Measurements from ENCODE around the gene ZMYND15.

DNA sequence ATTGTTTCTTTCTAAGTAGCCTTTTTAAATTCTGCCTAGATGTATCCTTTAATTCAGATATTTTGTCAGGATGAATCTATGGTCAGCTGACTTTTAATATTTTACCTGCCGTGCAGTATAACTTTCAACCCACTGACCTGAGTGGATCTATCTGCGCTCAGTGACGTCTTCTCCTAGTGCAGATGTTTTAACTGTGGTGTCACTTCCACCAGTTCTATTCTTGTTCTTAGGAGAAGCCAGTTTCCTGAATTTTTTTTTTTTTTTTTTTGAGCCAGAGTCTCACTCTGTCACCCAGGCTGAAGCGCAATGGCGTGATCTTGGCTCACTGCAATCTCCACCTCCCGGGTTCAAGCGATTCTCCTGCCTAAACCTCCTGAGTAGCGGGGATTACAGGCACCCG, 27.1 kb downstream of the ZMYND15 start:
- TF ChIP-seq, protein P1, sequence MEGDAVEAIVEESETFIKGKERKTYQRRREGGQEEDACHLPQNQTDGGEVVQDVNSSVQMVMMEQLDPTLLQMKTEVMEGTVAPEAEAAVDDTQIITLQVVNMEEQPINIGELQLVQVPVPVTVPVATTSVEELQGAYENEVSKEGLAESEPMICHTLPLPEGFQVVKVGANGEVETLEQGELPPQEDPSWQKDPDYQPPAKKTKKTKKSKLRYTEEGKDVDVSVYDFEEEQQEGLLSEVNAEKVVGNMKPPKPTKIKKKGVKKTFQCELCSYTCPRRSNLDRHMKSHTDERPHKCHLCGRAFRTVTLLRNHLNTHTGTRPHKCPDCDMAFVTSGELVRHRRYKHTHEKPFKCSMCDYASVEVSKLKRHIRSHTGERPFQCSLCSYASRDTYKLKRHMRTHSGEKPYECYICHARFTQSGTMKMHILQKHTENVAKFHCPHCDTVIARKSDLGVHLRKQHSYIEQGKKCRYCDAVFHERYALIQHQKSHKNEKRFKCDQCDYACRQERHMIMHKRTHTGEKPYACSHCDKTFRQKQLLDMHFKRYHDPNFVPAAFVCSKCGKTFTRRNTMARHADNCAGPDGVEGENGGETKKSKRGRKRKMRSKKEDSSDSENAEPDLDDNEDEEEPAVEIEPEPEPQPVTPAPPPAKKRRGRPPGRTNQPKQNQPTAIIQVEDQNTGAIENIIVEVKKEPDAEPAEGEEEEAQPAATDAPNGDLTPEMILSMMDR (conservative IDR thresholded peaks at IDR 0.05; ENCODE audit: low read depth, low read length), result no peak
- TF ChIP-seq POLR2A (IDR thresholded peaks at IDR 0.05; ENCODE audit: low read depth, low read length) (no peak), MAZ (IDR thresholded peaks at IDR 0.05; ENCODE audit: borderline replicate concordance, low read depth, low read length) (no peak), MAFK (IDR thresholded peaks at IDR 0.05; ENCODE audit: low read depth, low read length) (no peak)
- TF ChIP-seq, protein P2, sequence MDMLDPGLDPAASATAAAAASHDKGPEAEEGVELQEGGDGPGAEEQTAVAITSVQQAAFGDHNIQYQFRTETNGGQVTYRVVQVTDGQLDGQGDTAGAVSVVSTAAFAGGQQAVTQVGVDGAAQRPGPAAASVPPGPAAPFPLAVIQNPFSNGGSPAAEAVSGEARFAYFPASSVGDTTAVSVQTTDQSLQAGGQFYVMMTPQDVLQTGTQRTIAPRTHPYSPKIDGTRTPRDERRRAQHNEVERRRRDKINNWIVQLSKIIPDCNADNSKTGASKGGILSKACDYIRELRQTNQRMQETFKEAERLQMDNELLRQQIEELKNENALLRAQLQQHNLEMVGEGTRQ (IDR thresholded peaks at IDR 0.05; ENCODE audit: low read depth, low read length), result no peak
